Measurements from ENCODE around the gene STK36. TPM values are rescaled to one million over a fixed set of nuclear protein-coding genes. Genes with fewer than 3 reads are reported as not detected.

Gene STK36
- total RNA-seq, 1 donor, result 25.7 TPM

DNA sequence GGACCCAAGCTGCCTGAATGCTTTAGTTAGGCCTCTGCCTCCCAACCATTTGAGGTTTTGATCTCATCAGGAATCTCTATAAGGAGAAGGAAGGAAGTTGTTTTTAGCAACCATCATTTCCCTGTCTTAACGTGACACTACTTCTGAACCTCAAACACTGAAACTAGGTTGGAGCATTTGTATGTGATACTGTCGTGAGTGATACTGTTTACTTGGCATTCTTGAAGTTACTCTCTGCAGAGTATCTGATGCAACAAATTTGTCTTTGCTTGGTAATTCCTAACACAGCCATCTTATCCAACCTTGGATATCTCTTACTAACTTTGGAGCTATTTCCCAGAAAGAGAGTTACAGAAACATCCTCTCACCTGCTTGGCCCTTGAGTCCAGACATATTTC, 60.9 kb downstream of the STK36 start:
- H3K36me3 ChIP-seq (ENCODE audit: insufficient read depth, low read length), result peaks cover 8% of the 10 kb centered on the region
- H3K4me3 ChIP-seq (ENCODE audit: insufficient read depth, low read length), result no peak overlapping the region
- peak; percentile 30 for DNase-seq (ENCODE audit: insufficient read length, low spot score, missing footprints)
- H2AFZ ChIP-seq (ENCODE audit: low read length), result peak overlapping the region; percentile 4
- H3K4me1 ChIP-seq (ENCODE audit: insufficient read depth, low read length), result peaks cover 27% of the 10 kb centered on the region
- no peaks in the 10 kb centered on the region for H3K9me3 ChIP-seq (ENCODE audit: low read depth, low read length)
- H3K27ac ChIP-seq (ENCODE audit: low read depth, low read length), result peak overlapping the region; percentile 89
- TF ChIP-seq, protein P1, sequence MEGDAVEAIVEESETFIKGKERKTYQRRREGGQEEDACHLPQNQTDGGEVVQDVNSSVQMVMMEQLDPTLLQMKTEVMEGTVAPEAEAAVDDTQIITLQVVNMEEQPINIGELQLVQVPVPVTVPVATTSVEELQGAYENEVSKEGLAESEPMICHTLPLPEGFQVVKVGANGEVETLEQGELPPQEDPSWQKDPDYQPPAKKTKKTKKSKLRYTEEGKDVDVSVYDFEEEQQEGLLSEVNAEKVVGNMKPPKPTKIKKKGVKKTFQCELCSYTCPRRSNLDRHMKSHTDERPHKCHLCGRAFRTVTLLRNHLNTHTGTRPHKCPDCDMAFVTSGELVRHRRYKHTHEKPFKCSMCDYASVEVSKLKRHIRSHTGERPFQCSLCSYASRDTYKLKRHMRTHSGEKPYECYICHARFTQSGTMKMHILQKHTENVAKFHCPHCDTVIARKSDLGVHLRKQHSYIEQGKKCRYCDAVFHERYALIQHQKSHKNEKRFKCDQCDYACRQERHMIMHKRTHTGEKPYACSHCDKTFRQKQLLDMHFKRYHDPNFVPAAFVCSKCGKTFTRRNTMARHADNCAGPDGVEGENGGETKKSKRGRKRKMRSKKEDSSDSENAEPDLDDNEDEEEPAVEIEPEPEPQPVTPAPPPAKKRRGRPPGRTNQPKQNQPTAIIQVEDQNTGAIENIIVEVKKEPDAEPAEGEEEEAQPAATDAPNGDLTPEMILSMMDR (IDR thresholded peaks at IDR 0.05; ENCODE audit: extremely low read depth, low read depth, low read length), result no peak
- no peak overlapping the region for H3K4me2 ChIP-seq (ENCODE audit: insufficient read depth, low read length)
- peaks cover 2% of the 10 kb centered on the region for H4K20me1 ChIP-seq (ENCODE audit: insufficient read depth, low read length)
- no peaks in the 10 kb centered on the region for H3K27me3 ChIP-seq (ENCODE audit: insufficient read depth, low read length)
- peaks cover 51% of the 10 kb centered on the region for H3K79me2 ChIP-seq (ENCODE audit: insufficient read depth, low read length)

DNA sequence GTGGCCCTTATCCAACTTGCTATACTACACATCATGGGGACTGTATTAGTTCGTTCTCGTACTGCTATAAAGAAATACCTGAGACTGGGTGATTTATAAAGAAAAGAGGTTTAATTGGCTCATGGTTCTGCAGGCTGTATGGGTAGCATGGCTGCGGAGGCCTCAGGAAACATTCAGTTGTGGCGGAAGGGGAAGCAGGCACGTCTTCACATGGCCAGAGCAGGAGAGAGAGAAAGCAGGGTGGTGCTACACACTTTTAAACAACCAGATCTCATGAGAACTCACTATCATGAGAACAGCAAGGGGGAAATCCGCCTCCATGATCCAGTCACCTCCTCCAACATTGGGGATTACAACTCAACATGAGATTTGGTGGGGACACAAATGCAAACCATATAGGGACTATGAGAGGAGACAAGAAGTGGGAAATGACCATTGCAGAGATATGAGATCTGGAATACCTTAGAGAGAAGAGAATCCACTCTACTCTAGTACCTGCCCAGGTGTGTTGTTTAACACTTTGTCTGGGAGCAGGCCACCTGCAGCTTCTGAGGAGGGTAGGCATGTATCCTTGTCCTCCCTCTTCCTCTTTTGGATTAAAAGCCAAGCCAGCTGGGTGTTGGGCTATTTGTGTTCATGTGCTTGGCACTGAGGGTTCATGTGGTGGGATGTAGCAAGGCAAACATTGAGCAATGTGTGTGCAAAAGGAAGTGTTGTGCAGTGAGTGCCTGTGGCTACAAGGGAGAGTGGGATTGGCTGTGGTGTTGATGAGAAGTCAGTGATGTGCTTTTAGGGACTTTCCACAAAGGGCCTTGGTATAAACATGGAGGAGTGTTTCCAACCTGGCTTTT, 61.5 kb downstream of the STK36 start:
- Histone ChIP-seq H3K36me3 (ENCODE audit: insufficient read depth, low read length) (peaks cover 14% of the 10 kb centered on the region), H2AFZ (ENCODE audit: low read length) (no peak overlapping the region), H3K79me2 (ENCODE audit: insufficient read depth, low read length) (peaks cover 51% of the 10 kb centered on the region), H3K4me1 (ENCODE audit: insufficient read depth, low read length) (peaks cover 27% of the 10 kb centered on the region), H3K27ac (ENCODE audit: low read depth, low read length) (peak overlapping the region; percentile 89), H3K4me3 (ENCODE audit: insufficient read depth, low read length) (no peak overlapping the region), H3K27me3 (ENCODE audit: insufficient read depth, low read length) (no peaks in the 10 kb centered on the region), H3K9me3 (ENCODE audit: low read depth, low read length) (no peaks in the 10 kb centered on the region), H3K4me2 (ENCODE audit: insufficient read depth, low read length) (no peak overlapping the region), H4K20me1 (ENCODE audit: insufficient read depth, low read length) (peaks cover 1% of the 10 kb centered on the region)
- no peak for DNase-seq (ENCODE audit: insufficient read length, low spot score, missing footprints)
- TF ChIP-seq, protein P1 (IDR thresholded peaks at IDR 0.05; ENCODE audit: extremely low read depth, low read depth, low read length), result no peak

DNA sequence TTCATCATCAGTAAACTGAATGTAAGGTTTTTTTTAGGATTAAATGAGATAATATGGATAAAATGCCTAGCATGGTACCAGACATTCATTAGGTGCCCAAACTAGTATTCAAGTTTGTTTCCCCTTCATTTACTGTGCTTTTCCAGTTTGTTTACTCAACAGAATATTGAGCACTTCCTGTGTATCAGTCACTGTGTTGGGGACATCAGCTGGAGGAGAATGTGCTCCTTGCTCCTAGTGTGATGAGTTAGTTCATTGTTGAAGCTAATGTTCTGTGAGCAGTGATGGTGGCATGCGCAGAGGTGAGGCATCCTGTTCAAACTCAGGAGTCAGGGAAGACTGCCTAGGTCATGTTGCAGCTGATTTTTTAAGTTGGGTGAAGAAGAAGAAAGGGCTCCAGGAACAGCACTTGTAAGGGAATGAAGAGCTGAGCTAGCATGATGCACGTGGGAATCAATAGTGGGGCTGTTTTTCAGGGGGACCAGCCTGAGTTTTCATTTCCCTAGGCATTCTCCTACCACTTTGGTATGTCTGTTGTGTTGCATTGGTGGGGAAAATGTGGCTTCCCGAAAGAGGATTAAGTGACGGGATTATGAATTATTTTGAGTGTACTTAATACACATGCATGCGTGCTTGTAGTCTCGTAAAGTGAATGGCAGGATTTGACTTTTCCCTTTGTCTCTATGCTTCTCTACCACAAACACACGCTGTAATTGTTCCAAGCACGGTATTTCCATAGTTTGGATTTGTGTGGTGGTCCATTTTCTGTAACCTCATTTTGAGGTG, 62.5 kb downstream of the STK36 start:
- peaks cover 21% of the 10 kb centered on the region for H3K36me3 ChIP-seq (ENCODE audit: insufficient read depth, low read length)
- no peak overlapping the region for H2AFZ ChIP-seq (ENCODE audit: low read length)
- no peak overlapping the region for H3K4me3 ChIP-seq (ENCODE audit: insufficient read depth, low read length)
- H3K9me3 ChIP-seq (ENCODE audit: low read depth, low read length), result no peaks in the 10 kb centered on the region
- peaks cover 2% of the 10 kb centered on the region for H4K20me1 ChIP-seq (ENCODE audit: insufficient read depth, low read length)
- TF ChIP-seq, protein P1 (IDR thresholded peaks at IDR 0.05; ENCODE audit: extremely low read depth, low read depth, low read length), result no peak
- peak overlapping the region; percentile 89 for H3K27ac ChIP-seq (ENCODE audit: low read depth, low read length)
- H3K27me3 ChIP-seq (ENCODE audit: insufficient read depth, low read length), result no peaks in the 10 kb centered on the region
- peaks cover 47% of the 10 kb centered on the region for H3K79me2 ChIP-seq (ENCODE audit: insufficient read depth, low read length)
- peaks cover 27% of the 10 kb centered on the region for H3K4me1 ChIP-seq (ENCODE audit: insufficient read depth, low read length)
- no peak for DNase-seq (ENCODE audit: insufficient read length, low spot score, missing footprints)
- H3K4me2 ChIP-seq (ENCODE audit: insufficient read depth, low read length), result no peak overlapping the region

GRCh38 chr2:218736531-218736930, 64.6 kb downstream of the STK36 start:
- H3K4me3 ChIP-seq (ENCODE audit: insufficient read depth, low read length), result no peak overlapping the region
- TF ChIP-seq, protein P1 (IDR thresholded peaks at IDR 0.05; ENCODE audit: extremely low read depth, low read depth, low read length), result no peak
- no peak overlapping the region for H3K4me2 ChIP-seq (ENCODE audit: insufficient read depth, low read length)
- peaks cover 47% of the 10 kb centered on the region for H3K79me2 ChIP-seq (ENCODE audit: insufficient read depth, low read length)
- peaks cover 34% of the 10 kb centered on the region for H3K36me3 ChIP-seq (ENCODE audit: insufficient read depth, low read length)
- H4K20me1 ChIP-seq (ENCODE audit: insufficient read depth, low read length), result peaks cover 2% of the 10 kb centered on the region
- H2AFZ ChIP-seq (ENCODE audit: low read length), result no peak overlapping the region
- no peaks in the 10 kb centered on the region for H3K27me3 ChIP-seq (ENCODE audit: insufficient read depth, low read length)
- no peak overlapping the region for H3K27ac ChIP-seq (ENCODE audit: low read depth, low read length)
- no peak for DNase-seq (ENCODE audit: insufficient read length, low spot score, missing footprints)
- H3K9me3 ChIP-seq (ENCODE audit: low read depth, low read length), result no peaks in the 10 kb centered on the region
- peaks cover 27% of the 10 kb centered on the region for H3K4me1 ChIP-seq (ENCODE audit: insufficient read depth, low read length)

All from osteoblast (primary cell).